Brain microvascular endothelial cell (primary cell): ENCODE data around the gene GDI2.

Experiments used
- DNase-seq: peaks from one replicate; pipeline ENCODE4 v3.0.0-alpha.2; 2020
- H3K27ac ChIP-seq: fragments of 250-450 bp; sonication (Bioruptor Pico); 2 replicates; pipeline ENCODE4 v1.5.1; 2020; ENCODE audit warnings: mild to moderate bottlenecking, moderate library complexity
- H3K27me3 ChIP-seq: fragments of 250-450 bp; sonication (Bioruptor Pico); replicated peaks from 2 replicates; pipeline ENCODE4 v1.5.1; 2020; ENCODE audit warnings: mild to moderate bottlenecking
- H3K36me3 ChIP-seq: fragments of 250-450 bp; sonication (Bioruptor Pico); replicated peaks from 2 replicates; pipeline ENCODE4 v1.5.1; 2020; ENCODE audit warnings: mild to moderate bottlenecking
- H3K4me3 ChIP-seq: 2 replicates; pipeline ENCODE4 v1.5.1; 2011; ENCODE audit warnings: low read depth, mild to moderate bottlenecking, control low read depth, low read length, moderate library complexity
- in situ Hi-C: cut with HindIII; loops from 2 replicates; pipeline ENCODE4 v1.10.0; 2017; ENCODE audit warnings: low sequenced_read_pairs, low pct_ligation_motif_present
- TF ChIP-seq, protein P1 (sequence below): IDR thresholded peaks from 2 replicates; pipeline ENCODE4 v1.5.1; 2011; ENCODE audit warnings: low read depth, mild to moderate bottlenecking, moderate library complexity, low read length, control low read depth, inconsistent platforms; ENCODE audit errors: missing control alignments

The GDI2 gene

DNA sequence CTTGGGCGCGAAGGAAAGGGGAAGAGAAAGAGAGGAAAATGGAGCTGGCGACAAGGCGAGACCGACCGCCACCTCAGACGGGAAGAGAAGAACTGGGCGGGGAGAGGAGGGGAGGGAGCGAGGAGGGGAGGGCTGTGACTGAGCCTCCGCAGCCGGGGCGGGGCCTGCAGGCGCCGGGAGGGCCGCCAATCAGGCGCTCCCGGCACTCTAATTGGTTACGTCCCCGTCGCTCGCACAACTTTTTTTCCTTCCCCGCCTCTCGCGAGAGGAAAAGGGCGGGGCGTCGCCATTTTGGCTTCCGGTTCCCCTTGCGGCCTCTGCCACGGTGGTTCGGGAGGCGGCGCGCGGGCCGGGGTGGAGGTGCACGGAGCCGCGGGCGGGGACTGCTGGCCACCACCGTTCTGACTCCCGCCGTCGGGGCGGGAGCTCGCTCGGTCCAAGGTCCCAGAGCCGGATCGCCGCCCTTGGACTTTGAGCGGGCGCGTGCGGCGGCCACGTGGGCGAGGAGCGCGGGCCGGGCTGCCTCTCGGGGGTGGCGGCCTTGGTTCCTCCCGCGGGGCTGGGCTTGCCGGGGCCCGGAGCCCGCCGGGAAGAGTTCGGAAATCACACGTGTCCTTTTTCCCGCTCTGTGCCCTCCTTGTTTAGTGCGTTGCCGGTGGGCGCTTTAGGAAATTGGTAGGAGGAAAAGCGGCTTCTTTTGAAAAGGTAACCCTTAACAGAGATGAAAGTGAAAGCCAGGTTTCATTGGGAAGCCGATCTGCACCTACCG lies at the start of gene GDI2:
Gene GDI2 (minus strand): TSS at position 94 of the 769 bp plus-strand sequence. CDS start 176 bp downstream, outside the sequence.
- in situ Hi-C loops: no loop called here

DNA sequence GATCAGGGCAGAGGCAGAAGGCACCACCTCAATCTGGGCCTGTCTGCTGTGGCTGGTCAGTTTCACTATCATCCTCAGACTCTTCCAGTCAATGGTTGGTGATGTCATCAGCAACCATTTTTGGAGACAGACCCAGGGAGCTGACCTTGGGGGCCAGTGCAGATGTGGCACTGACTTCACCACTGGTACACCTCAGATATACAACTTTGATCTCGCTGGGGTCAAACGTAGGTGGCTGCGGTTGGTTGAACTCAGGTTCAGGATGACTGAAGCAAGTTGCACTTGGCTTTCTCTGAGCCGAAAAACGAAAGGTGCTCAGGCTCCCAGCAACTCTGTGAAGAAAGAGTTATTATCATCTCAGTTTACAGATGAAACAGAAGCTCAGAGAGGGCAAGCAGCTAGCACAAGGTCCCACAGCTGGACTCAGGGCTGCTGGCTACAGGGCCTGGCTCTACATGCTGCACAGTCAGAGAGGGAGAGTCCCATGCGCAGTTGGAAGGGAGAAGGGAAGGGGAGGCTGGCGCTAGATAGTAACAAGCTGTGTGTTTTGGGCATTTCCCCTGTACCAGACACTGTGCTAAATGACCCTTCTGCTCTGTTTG lies 49.2 kb upstream of the GDI2 start:
- DNase-seq: no peak
- Histone ChIP-seq H3K27ac (peak overlapping the region; percentile 81), H3K36me3 (no peaks in the 10 kb centered on the region), H3K27me3 (no peaks in the 10 kb centered on the region), H3K4me3 (no peak overlapping the region)
- in situ Hi-C loops: no loop called here
- TF ChIP-seq, protein P1, sequence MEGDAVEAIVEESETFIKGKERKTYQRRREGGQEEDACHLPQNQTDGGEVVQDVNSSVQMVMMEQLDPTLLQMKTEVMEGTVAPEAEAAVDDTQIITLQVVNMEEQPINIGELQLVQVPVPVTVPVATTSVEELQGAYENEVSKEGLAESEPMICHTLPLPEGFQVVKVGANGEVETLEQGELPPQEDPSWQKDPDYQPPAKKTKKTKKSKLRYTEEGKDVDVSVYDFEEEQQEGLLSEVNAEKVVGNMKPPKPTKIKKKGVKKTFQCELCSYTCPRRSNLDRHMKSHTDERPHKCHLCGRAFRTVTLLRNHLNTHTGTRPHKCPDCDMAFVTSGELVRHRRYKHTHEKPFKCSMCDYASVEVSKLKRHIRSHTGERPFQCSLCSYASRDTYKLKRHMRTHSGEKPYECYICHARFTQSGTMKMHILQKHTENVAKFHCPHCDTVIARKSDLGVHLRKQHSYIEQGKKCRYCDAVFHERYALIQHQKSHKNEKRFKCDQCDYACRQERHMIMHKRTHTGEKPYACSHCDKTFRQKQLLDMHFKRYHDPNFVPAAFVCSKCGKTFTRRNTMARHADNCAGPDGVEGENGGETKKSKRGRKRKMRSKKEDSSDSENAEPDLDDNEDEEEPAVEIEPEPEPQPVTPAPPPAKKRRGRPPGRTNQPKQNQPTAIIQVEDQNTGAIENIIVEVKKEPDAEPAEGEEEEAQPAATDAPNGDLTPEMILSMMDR: no peak

More for the DNA sequence above, at the start of gene GDI2:
- Histone ChIP-seq H3K27me3 (no peaks in the 10 kb centered on the region), H3K4me3 (peak within 1 kb of the TSS; percentile 92), H3K27ac (peak within 1 kb of the TSS; percentile 94), H3K36me3 (peaks cover 3% of the 10 kb centered on the region)
- TF ChIP-seq, protein P1: no peak
- DNase-seq: peak; percentile 92

DNA sequence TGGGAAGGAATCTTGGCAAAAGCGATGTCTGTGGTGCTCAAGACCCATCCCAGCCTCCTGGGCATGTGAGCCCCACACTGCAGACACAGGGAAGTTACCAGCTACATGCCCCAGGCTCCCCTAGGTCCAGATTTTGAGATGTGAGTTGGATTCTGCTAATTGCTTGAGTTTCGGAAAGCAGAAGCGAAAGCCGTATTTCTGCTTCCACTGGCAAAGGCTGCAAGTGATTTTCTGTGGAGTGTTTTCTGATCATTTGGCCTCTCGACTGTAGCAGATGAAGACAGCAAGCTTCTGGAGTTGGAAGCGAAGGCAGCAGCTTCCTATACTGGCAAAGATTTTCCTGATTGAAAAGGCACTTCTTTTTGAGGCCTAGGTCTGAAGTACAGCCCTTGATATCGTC lies 46.8 kb upstream of the GDI2 start:
- Histone ChIP-seq H3K36me3 (no peaks in the 10 kb centered on the region), H3K4me3 (no peak overlapping the region), H3K27me3 (no peaks in the 10 kb centered on the region), H3K27ac (no peak overlapping the region)
- DNase-seq: no peak
- TF ChIP-seq, protein P1: no peak
- in situ Hi-C loops: no loop called here

DNA sequence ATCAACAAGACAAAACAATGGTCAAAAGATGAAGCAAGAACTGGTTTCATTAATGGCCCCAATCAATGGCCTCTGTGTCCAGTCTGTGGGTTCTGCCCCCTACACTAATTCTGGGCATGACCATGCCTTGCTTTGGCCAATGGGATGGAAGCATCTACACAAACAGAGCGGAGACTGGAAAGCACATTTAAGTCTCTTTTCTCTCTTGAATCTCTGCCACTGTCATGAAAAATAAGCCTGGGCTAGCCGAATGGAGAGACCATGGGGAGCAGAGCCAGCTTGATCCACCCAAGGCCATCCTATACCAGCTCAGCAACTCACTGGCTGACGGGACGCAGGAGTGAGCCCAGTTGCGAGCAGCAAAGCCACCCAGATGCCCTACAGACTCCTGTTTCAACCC lies 45.6 kb upstream of the GDI2 start:
- H3K27ac ChIP-seq: no peak overlapping the region
- no peak overlapping the region for H3K4me3 ChIP-seq
- no peaks in the 10 kb centered on the region for H3K36me3 ChIP-seq
- in situ Hi-C loops: no loop called here
- no peaks in the 10 kb centered on the region for H3K27me3 ChIP-seq
- TF ChIP-seq, protein P1: no peak
- no peak for DNase-seq

DNA sequence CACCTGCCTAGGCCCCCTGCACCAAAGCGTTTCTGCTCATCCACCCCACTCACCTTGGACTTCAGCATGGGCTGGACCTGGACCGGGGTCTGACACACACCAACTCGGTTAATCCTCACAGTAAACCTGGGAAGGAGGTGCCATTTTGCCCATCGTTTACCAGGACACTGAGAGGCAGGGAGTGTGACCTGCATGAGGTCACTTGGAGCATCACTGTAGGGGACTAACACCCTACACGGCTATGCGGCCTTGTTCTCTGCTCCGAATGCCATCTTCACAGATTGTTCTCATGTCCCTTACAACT lies 43.4 kb upstream of the GDI2 start:
- in situ Hi-C loops: no loop called here
- TF ChIP-seq, protein P1: no peak

More for the DNA sequence above, 43.4 kb upstream of the GDI2 start:
- no peak for DNase-seq
- H3K27ac ChIP-seq: no peak overlapping the region
- H3K36me3 ChIP-seq: no peaks in the 10 kb centered on the region
- H3K27me3 ChIP-seq: no peaks in the 10 kb centered on the region
- no peak overlapping the region for H3K4me3 ChIP-seq
